ENCODE results near the gene PDYN. TPM values are rescaled to one million over a fixed set of nuclear protein-coding genes. Genes with fewer than 3 reads are reported as not detected.

The PDYN gene
- total and polyA plus RNA-seq, 4 donors = not detected

- H3K9me3 ChIP-seq (ENCODE audit: control insufficient read depth in 4 of 4, insufficient read depth in 3 of 4, low read length in 3 of 4) = no peaks in the 10 kb centered on the region
- no peak overlapping the region for H3K9ac ChIP-seq (ENCODE audit: insufficient read depth in 1 of 2, low read length in 2 of 2)
- no peak overlapping the region for H3K4me3 ChIP-seq
- DNase-seq (no peak), ATAC-seq (ENCODE audit: insufficient read depth, low FRiP score) (no peak)
- TF ChIP-seq CTCF (IDR thresholded peaks at IDR 0.05; ENCODE audit: control extremely low read depth, extremely low read depth) = no peak
- peaks cover 0 to 1% (median 0%) of the 10 kb centered on the region in 5 donors for H3K4me1 ChIP-seq (ENCODE audit: control insufficient read depth in 5 of 5, insufficient read depth in 5 of 5, low read length in 5 of 5)
- peak overlapping the region in 1 of 2 donors; percentile 13 for H3K27ac ChIP-seq (ENCODE audit: low read depth in 1 of 2, low read length in 1 of 2)
- WGBS, 2 donors = 66 to 89% methylated on average over 5 of the region's 5 CpGs
- H3K36me3 ChIP-seq (ENCODE audit: control insufficient read depth in 4 of 4, insufficient read depth in 4 of 4, low read length in 4 of 4) = no peaks in the 10 kb centered on the region
- H3K27me3 ChIP-seq (ENCODE audit: control insufficient read depth in 3 of 3, insufficient read depth in 3 of 3, low read length in 2 of 3) = peaks cover 0 to 43% (median 7%) of the 10 kb centered on the region in 3 donors
Observed at GRCh38 chr20:1953621-1954020, 40.2 kb downstream of the PDYN start.

GRCh38 chr20:1952737-1953530 lies 40.9 kb downstream of the PDYN start:
- Histone ChIP-seq H3K4me1 (ENCODE audit: control insufficient read depth in 5 of 5, insufficient read depth in 5 of 5, low read length in 5 of 5) (peaks cover 0 to 1% (median 0%) of the 10 kb centered on the region in 5 donors), H3K27me3 (ENCODE audit: control insufficient read depth in 3 of 3, insufficient read depth in 3 of 3, low read length in 2 of 3) (peaks cover 0 to 43% (median 12%) of the 10 kb centered on the region in 3 donors), H3K36me3 (ENCODE audit: control insufficient read depth in 4 of 4, insufficient read depth in 4 of 4, low read length in 4 of 4) (no peaks in the 10 kb centered on the region), H3K9ac (ENCODE audit: insufficient read depth in 1 of 2, low read length in 2 of 2) (no peak overlapping the region), H3K27ac (ENCODE audit: low read depth in 1 of 2, low read length in 1 of 2) (no peak overlapping the region), H3K4me3 (no peak overlapping the region), H3K9me3 (ENCODE audit: control insufficient read depth in 4 of 4, insufficient read depth in 3 of 4, low read length in 3 of 4) (no peaks in the 10 kb centered on the region)
- 69 to 80% methylated on average over 6 of the region's 6 CpGs for WGBS, 2 donors
- DNase-seq (no peak), ATAC-seq (ENCODE audit: insufficient read depth, low FRiP score) (no peak)
- no peak for TF ChIP-seq CTCF (IDR thresholded peaks at IDR 0.05; ENCODE audit: control extremely low read depth, extremely low read depth)

- H3K4me3 ChIP-seq = no peak overlapping the region
- peaks cover 0 to 51% (median 24%) of the 10 kb centered on the region in 3 donors for H3K27me3 ChIP-seq (ENCODE audit: control insufficient read depth in 3 of 3, insufficient read depth in 3 of 3, low read length in 2 of 3)
- DNase-seq = no peak
- H3K9me3 ChIP-seq (ENCODE audit: control insufficient read depth in 4 of 4, insufficient read depth in 3 of 4, low read length in 3 of 4) = peaks cover 0 to 3% (median 0%) of the 10 kb centered on the region in 4 donors
- H3K36me3 ChIP-seq (ENCODE audit: control insufficient read depth in 4 of 4, insufficient read depth in 4 of 4, low read length in 4 of 4) = no peaks in the 10 kb centered on the region
- TF ChIP-seq CTCF (IDR thresholded peaks at IDR 0.05; ENCODE audit: control extremely low read depth, extremely low read depth) = no peak
- no peak for ATAC-seq (ENCODE audit: insufficient read depth, low FRiP score)
- WGBS, 2 donors = 74 to 75% methylated on average over 11 of the region's 11 CpGs
- peaks cover 0 to 7% (median 0%) of the 10 kb centered on the region in 5 donors for H3K4me1 ChIP-seq (ENCODE audit: control insufficient read depth in 5 of 5, insufficient read depth in 5 of 5, low read length in 5 of 5)
- no peak overlapping the region for H3K27ac ChIP-seq (ENCODE audit: low read depth in 1 of 2, low read length in 1 of 2)
- H3K9ac ChIP-seq (ENCODE audit: insufficient read depth in 1 of 2, low read length in 2 of 2) = no peak overlapping the region
Observed at GRCh38 chr20:1951436-1952115, 42.3 kb downstream of the PDYN start.
